NCI-H1694 treated with DMSO at 0.1 percent for 48 hours (cell line): ENCODE results near the gene SDS.
A peak's percentile ranks its signal among the peaks of the same experiment; 100 is the strongest.

Experiments used
- DNase-seq: peaks from one replicate; lab custom pipeline; 2025; lab: John Stamatoyannopoulos, UW

The SDS gene

GRCh38 chr12:113424915-113425823 lies 21.5 kb upstream of the SDS start:
- peak; percentile 6 for DNase-seq

- no peak for DNase-seq
These were observed 20.8 kb upstream of the SDS start for GRCh38 chr12:113424456-113424855.

- no peak for DNase-seq
These were observed 19.4 kb upstream of the SDS start for GRCh38 chr12:113422886-113423669.

GRCh38 chr12:113422030-113422885 lies 18.6 kb upstream of the SDS start, which contains the start of gene SDSL:
Gene SDSL, plus strand, starts transcription at chr12:113422380. Its CDS starts 5,603 bp downstream, at chr12:113427983.
- no peak for DNase-seq

- DNase-seq: no peak
These were observed 17.4 kb upstream of the SDS start for GRCh38 chr12:113420996-113421595.

- no peak for DNase-seq
These were observed 14.7 kb upstream of the SDS start for GRCh38 chr12:113418213-113418879.

GRCh38 chr12:113416091-113416754 lies 12.5 kb upstream of the SDS start:
- DNase-seq: no peak

GRCh38 chr12:113414519-113415038 lies 10.9 kb upstream of the SDS start:
- no peak for DNase-seq

- no peak for DNase-seq
These were observed 9.8 kb upstream of the SDS start for GRCh38 chr12:113413488-113413939.

- no peak for DNase-seq
These were observed 5.9 kb upstream of the SDS start for GRCh38 chr12:113409462-113410124.

- no peak for DNase-seq
These were observed 5.1 kb upstream of the SDS start for GRCh38 chr12:113408756-113409298.

- no peak for DNase-seq
These were observed 4.4 kb upstream of the SDS start for GRCh38 chr12:113407931-113408600.

GRCh38 chr12:113405694-113406093 lies 2.0 kb upstream of the SDS start:
- DNase-seq: no peak

- DNase-seq: no peak
These were observed 964 bp downstream of the SDS start for GRCh38 chr12:113402586-113403260.

- DNase-seq: no peak
These were observed 2.4 kb downstream of the SDS start for GRCh38 chr12:113401066-113402000.

- no peak for DNase-seq
These were observed 3.3 kb downstream of the SDS start for GRCh38 chr12:113400362-113400761.

GRCh38 chr12:113399490-113399889 lies 4.2 kb downstream of the SDS start:
- no peak for DNase-seq
